Heart left ventricle (tissue), 13 donors: ENCODE results near the gene SLC10A6.
"Not testable (repeated sequence)": the region's sequence is repeated elsewhere in the genome, so short reads cannot be mapped to it uniquely, and the experiment has no call there.

Source experiments
- CTCF ChIP-seq, 12 donors: fragments of 200-600 bp; sonication (generic) in 4 of 12; IDR thresholded peaks; one replicate each; pipeline versions ENCODE4 v1.5.0 to v1.8.0; 2018 to 2022; ENCODE audit warnings: antibody characterized with exemption in 12 of 12, mild to moderate bottlenecking in 5 of 12
- POLR2A ChIP-seq, 2 donors: fragments of 450-650 bp; IDR thresholded peaks; one replicate each; pipeline ENCODE4 v1.6.1; 2017; ENCODE audit warnings: antibody characterized with exemption in 2 of 2, mild to moderate bottlenecking in 2 of 2, moderate library complexity in 2 of 2
- donor health status: ischemic (EF 13 %, LVEDD 7.1; RV severe dilation, severe dysfunction).
- donor health status: DM: no; HTN: yes; CAD: no.
- donor health status: DM: no; HTN: no; CAD: no.
- donor health status: ischemic (EF 25% LVEDD 6.9; RV normal size, moderate dysfunction).
- donor health status: ischemic (EF 25% LVEDD 5.7; RV mildly dilated, moderate dysfunction).
- donor health status: ischemic (EF 35%, LVEDD 5.7; RV mildly dilated, moderate dysfunction).
- donor health status: nonischemic (EF 11% LVEDD 7.7; RV severe dilation, severe dysfunction).
- donor health status: DM: yes; HTN: yes; CAD: no.
- donor health status: PGD.
- donor health status: ischemic (EF 29% LVEDD 5.4; RV normal size, mild dysfunction).
- donor health status: nonischemic (EF 23%, LVEDD 6.1; RV moderate dilation, normal function).

GRCh38 chr4:86875436-86875835 is 26.3 kb upstream of the SLC10A6 start:
- not testable (repeated sequence) for TF ChIP-seq CTCF, POLR2A (IDR thresholded peaks at IDR 0.05)
